HCT116 (cell line): ENCODE results near the gene KPNB1. TPM values are rescaled to one million over a fixed set of nuclear protein-coding genes. Genes with fewer than 3 reads are reported as not detected.

Experiments used
- ATAC-seq: fragments of 200-7000 bp; cut with Tn5 transposase; 2 replicates; pipeline ENCODE4 v1.9.1; 2020; ENCODE audit warnings: mild to moderate bottlenecking, moderate library complexity
- BruUV-seq: library from RNA; stranded (reverse); fragments of 400-500 nt; replicated peaks from 2 replicates; lab custom pipeline; 2021; lab: Mats Ljungman, UMichigan
- CTCF ChIA-PET: fragments of 300-600 bp; sonication (Branson Sonifier 250); formaldehyde crosslinking; loops from one replicate; lab custom pipeline; 2021; ENCODE audit warnings: antibody characterized with exemption; lab: Charles Lee
- POLR2A ChIA-PET: fragments of 300-600, 350-600 bp; sonication (Branson Sonifier 250); formaldehyde crosslinking; loops from one replicate; lab custom pipeline; 2021; ENCODE audit warnings: antibody characterized with exemption; lab: Charles Lee
- RAD21 ChIA-PET, 2 experiments: fragments of 300-600 bp; sonication (Branson Sonifier 250); formaldehyde crosslinking; loops; one replicate each; lab custom pipeline; 2023; ENCODE audit warnings: low total read pairs in 2 of 2; ENCODE audit not compliant: uncharacterized antibody in 2 of 2, unreplicated experiment in 2 of 2, low non-redundant PET in 1 of 2; lab: Charles Lee
- DNase-seq: peaks from one replicate; pipeline ENCODE4 v3.0.0-alpha.2; 2010; ENCODE audit warnings: low read depth, low spot score
- H2AFZ ChIP-seq: fragments of 200-600 bp; shearing (Covaris generic), sonication (generic); 2 replicates; pipeline ENCODE4 v1.6.1; 2017; ENCODE audit warnings: low read depth, mixed run types, mixed read lengths, antibody characterized with exemption, low read length; ENCODE audit not compliant: poor library complexity, severe bottlenecking
- H3K27ac ChIP-seq: 2 replicates; pipeline ENCODE4 v1.5.1; 2012; ENCODE audit warnings: low read depth, low read length
- H3K27me3 ChIP-seq: fragments of 200-600 bp; sonication (generic); 2 replicates; pipeline ENCODE4 v1.6.1; 2016; ENCODE audit warnings: mixed run types, low read length, mixed read lengths; ENCODE audit not compliant: insufficient read depth
- H3K36me3 ChIP-seq, 2 experiments: fragments of 200-500 bp in 1 of 2; fragments of 200-600 bp in 1 of 2; sonication (Bioruptor generic) in 1 of 2; sonication (generic) in 1 of 2; 2 replicates each; pipeline versions ENCODE4 v1.5.1 to v1.6.1; 2014 to 2016; ENCODE audit warnings: low read length in 2 of 2, inconsistent platforms in 1 of 2, mixed read lengths in 1 of 2, mixed run types in 1 of 2; ENCODE audit not compliant: insufficient read depth in 2 of 2, control insufficient read depth in 1 of 2
- H3K4me1 ChIP-seq, 2 experiments: fragments of 200-600 bp in 1 of 2; sonication (generic) in 1 of 2; 2 replicates each; pipeline versions ENCODE4 v1.5.1 to v1.6.1; 2012 to 2017; ENCODE audit warnings: low read length in 2 of 2, inconsistent platforms in 1 of 2, mild to moderate bottlenecking in 1 of 2, mixed read lengths in 1 of 2, mixed run types in 1 of 2, moderate library complexity in 1 of 2; ENCODE audit not compliant: insufficient read depth in 2 of 2, control insufficient read depth in 1 of 2
- H3K4me2 ChIP-seq: fragments of 200-600 bp; sonication (generic); 2 replicates; pipeline ENCODE4 v1.6.1; 2017; ENCODE audit warnings: mixed run types, low read length, mixed read lengths
- H3K4me3 ChIP-seq, 2 experiments: fragments of 200-600 bp in 1 of 2; sonication (generic) in 1 of 2; replicated peaks in 1 of 2; 2 replicates each; pipeline ENCODE4 v1.5.1; 2011 to 2016; ENCODE audit warnings: low read length in 2 of 2, control low read depth in 1 of 2, low read depth in 1 of 2, mild to moderate bottlenecking in 1 of 2, mixed read lengths in 1 of 2, mixed run types in 1 of 2
- H3K79me2 ChIP-seq: fragments of 200-600 bp; sonication (generic); 2 replicates; pipeline ENCODE4 v1.6.1; 2017; ENCODE audit warnings: mild to moderate bottlenecking, mixed run types, low read length, moderate library complexity, mixed read lengths; ENCODE audit not compliant: insufficient read depth
- H3K9ac ChIP-seq: fragments of 200-600 bp; sonication (generic); 2 replicates; pipeline ENCODE4 v1.6.1; 2016; ENCODE audit warnings: low read length, mixed read lengths
- H3K9me2 ChIP-seq: fragments of 200-600 bp; sonication (generic), shearing (Covaris generic); 2 replicates; pipeline ENCODE4 v1.6.1; 2017; ENCODE audit warnings: mixed run types, mild to moderate bottlenecking, moderate library complexity; ENCODE audit not compliant: insufficient read depth
- H3K9me3 ChIP-seq, 2 experiments: fragments of 200-500 bp in 1 of 2; fragments of 200-600 bp in 1 of 2; sonication (Bioruptor generic) in 1 of 2; sonication (generic) in 1 of 2; 2 replicates each; pipeline ENCODE4 v1.6.1; 2014 to 2017; ENCODE audit warnings: low read length in 2 of 2, mixed read lengths in 2 of 2, inconsistent platforms in 1 of 2, low read depth in 1 of 2, mild to moderate bottlenecking in 1 of 2, mixed run types in 1 of 2, moderate library complexity in 1 of 2; ENCODE audit not compliant: control insufficient read depth in 1 of 2, insufficient read depth in 1 of 2
- H4K20me1 ChIP-seq: fragments of 200-600 bp; sonication (generic), shearing (Covaris generic); 2 replicates; pipeline ENCODE4 v1.6.1; 2017; ENCODE audit warnings: mixed run types, mild to moderate bottlenecking, moderate library complexity; ENCODE audit not compliant: insufficient read depth
- CEBPB ChIP-seq: IDR thresholded peaks from 2 replicates; pipeline ENCODE4 v1.6.1; 2012; ENCODE audit warnings: low read depth
- EGR1 ChIP-seq: IDR thresholded peaks from 2 replicates; pipeline ENCODE4 v1.6.1; 2012; ENCODE audit warnings: low read depth
- ELF1 ChIP-seq: IDR thresholded peaks from 2 replicates; pipeline ENCODE4 v1.6.1; 2012; ENCODE audit warnings: low read depth, borderline replicate concordance
- EZH2phosphoT487 ChIP-seq: fragments of 200-600 bp; IDR thresholded peaks from 2 replicates; pipeline ENCODE4 v1.6.1; 2018; ENCODE audit warnings: antibody characterized with exemption, borderline replicate concordance
- FOSL1 ChIP-seq: IDR thresholded peaks from 2 replicates; pipeline ENCODE4 v1.6.1; 2012; ENCODE audit warnings: low read depth
- JUND ChIP-seq: IDR thresholded peaks from 2 replicates; pipeline ENCODE4 v1.6.1; 2012
- POLR2A ChIP-seq: IDR thresholded peaks from 2 replicates; pipeline ENCODE4 v1.7.0; 2011; ENCODE audit warnings: borderline replicate concordance; ENCODE audit not compliant: insufficient read depth, insufficient read length; ENCODE audit errors: extremely low read depth
- POLR2AphosphoS5 ChIP-seq: IDR thresholded peaks from 2 replicates; pipeline ENCODE4 v1.6.1; 2011; ENCODE audit warnings: mild to moderate bottlenecking, low read depth, low read length, moderate library complexity
- RAD21 ChIP-seq: IDR thresholded peaks from 2 replicates; pipeline ENCODE4 v1.6.1; 2012; ENCODE audit warnings: low read depth, mild to moderate bottlenecking
- SIN3A ChIP-seq: IDR thresholded peaks from 2 replicates; pipeline ENCODE4 v1.6.1; 2012; ENCODE audit warnings: low read depth
- SP1 ChIP-seq: IDR thresholded peaks from 2 replicates; pipeline ENCODE4 v1.6.1; 2012; ENCODE audit warnings: low read depth
- SRF ChIP-seq: IDR thresholded peaks from 2 replicates; pipeline ENCODE4 v1.6.1; 2012; ENCODE audit warnings: low read depth
- TCF7L2 ChIP-seq: IDR thresholded peaks from 2 replicates; pipeline ENCODE4 v1.7.0; 2011; ENCODE audit warnings: borderline replicate concordance, inconsistent platforms; ENCODE audit not compliant: insufficient read depth, insufficient read length; ENCODE audit errors: extremely low read depth
- YY1 ChIP-seq: IDR thresholded peaks from 2 replicates; pipeline ENCODE4 v1.6.1; 2011; ENCODE audit warnings: low read length, low read depth, moderate library complexity, mild to moderate bottlenecking; ENCODE audit not compliant: insufficient replicate concordance; ENCODE audit errors: extremely low read depth
- ZFX ChIP-seq: fragments of 450-650 bp; IDR thresholded peaks from 2 replicates; pipeline ENCODE4 v1.6.1; 2017
- ZNF274 ChIP-seq: fragments of 200-500 bp; sonication (Bioruptor generic); IDR thresholded peaks from 2 replicates; pipeline ENCODE4 v1.6.1; 2014; ENCODE audit warnings: mild to moderate bottlenecking, low read depth, low read length, inconsistent platforms
- intact Hi-C: fragments of 100-400 bp; cut with micrococcal nuclease; formaldehyde crosslinking; loops from 2 replicates; pipeline ENCODE4 v1.10.0; 2022
- total RNA-seq: library from RNA; stranded (reverse); gene quantifications from one replicate; pipeline ENCODE4 v1.2.1, GENCODE V29; 2021; ENCODE audit not compliant: unreplicated experiment
- TF ChIP-seq, protein P1 (sequence below): IDR thresholded peaks from 2 replicates; pipeline ENCODE4 v1.6.1; 2012; ENCODE audit warnings: low read depth
- TF ChIP-seq, protein P2 (sequence below): IDR thresholded peaks from 2 replicates; pipeline ENCODE4 v1.6.1; 2011; ENCODE audit warnings: mild to moderate bottlenecking, low read length, moderate library complexity; ENCODE audit not compliant: insufficient replicate concordance; ENCODE audit errors: extremely low read depth
- TF ChIP-seq, protein P3 (sequence below), 3 experiments: fragments of 200-600 bp in 1 of 3; sonication (generic) in 1 of 3; IDR thresholded peaks in 2 of 3; conservative IDR thresholded peaks in 1 of 3; 2 replicates each; pipeline ENCODE4 v1.5.1; 2012 to 2017; ENCODE audit warnings: low read depth in 2 of 3, low read length in 2 of 3, antibody characterized with exemption in 1 of 3, borderline replicate concordance in 1 of 3, control low read depth in 1 of 3, mild to moderate bottlenecking in 1 of 3, mixed read lengths in 1 of 3, mixed run types in 1 of 3, moderate library complexity in 1 of 3; ENCODE audit not compliant: insufficient read depth in 1 of 3

Gene KPNB1
- total RNA-seq, 1 experiment from 2014 or later = 526 TPM

DNA sequence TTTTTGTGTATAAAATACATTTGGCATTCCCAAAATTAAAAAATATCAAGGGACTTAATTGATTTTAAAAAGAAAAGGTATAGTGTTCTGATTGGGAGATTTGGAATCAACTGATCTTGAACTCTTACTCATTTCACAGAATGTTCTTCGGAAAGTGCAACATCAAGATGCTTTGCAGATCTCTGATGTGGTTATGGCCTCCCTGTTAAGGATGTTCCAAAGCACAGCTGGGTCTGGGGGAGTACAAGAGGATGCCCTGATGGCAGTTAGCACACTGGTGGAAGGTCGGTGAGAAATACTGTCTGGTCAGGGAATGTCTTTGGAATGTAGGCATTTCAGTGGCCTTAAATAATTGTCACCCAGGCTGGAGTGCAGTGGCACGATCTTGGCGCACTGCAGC, 24.8 kb downstream of the KPNB1 start:
- POLR2A ChIA-PET = no interaction called here
- no peaks in the 10 kb centered on the region for H3K9me3 ChIP-seq
- H3K4me1 ChIP-seq = no peaks in the 10 kb centered on the region
- H3K27me3 ChIP-seq = no peaks in the 10 kb centered on the region
- no peaks in the 10 kb centered on the region for H3K9me2 ChIP-seq
- RAD21 ChIA-PET = no interaction called here
- H3K4me2 ChIP-seq = no peak overlapping the region
- H3K79me2 ChIP-seq = peaks cover 95% of the 10 kb centered on the region
- H3K9ac ChIP-seq = no peak overlapping the region
- DNase-seq (no peak), ATAC-seq (no peak; the same call in 1 of the 2 replicates)
- peaks cover 38% of the 10 kb centered on the region; the same call in 1 of the 2 replicates for H4K20me1 ChIP-seq
- intact Hi-C loops = no loop called here
- CTCF ChIA-PET = no interaction called here
- TF ChIP-seq EZH2phosphoT487 = no peak
- no peak for TF ChIP-seq ELF1
- TF ChIP-seq, protein P1, sequence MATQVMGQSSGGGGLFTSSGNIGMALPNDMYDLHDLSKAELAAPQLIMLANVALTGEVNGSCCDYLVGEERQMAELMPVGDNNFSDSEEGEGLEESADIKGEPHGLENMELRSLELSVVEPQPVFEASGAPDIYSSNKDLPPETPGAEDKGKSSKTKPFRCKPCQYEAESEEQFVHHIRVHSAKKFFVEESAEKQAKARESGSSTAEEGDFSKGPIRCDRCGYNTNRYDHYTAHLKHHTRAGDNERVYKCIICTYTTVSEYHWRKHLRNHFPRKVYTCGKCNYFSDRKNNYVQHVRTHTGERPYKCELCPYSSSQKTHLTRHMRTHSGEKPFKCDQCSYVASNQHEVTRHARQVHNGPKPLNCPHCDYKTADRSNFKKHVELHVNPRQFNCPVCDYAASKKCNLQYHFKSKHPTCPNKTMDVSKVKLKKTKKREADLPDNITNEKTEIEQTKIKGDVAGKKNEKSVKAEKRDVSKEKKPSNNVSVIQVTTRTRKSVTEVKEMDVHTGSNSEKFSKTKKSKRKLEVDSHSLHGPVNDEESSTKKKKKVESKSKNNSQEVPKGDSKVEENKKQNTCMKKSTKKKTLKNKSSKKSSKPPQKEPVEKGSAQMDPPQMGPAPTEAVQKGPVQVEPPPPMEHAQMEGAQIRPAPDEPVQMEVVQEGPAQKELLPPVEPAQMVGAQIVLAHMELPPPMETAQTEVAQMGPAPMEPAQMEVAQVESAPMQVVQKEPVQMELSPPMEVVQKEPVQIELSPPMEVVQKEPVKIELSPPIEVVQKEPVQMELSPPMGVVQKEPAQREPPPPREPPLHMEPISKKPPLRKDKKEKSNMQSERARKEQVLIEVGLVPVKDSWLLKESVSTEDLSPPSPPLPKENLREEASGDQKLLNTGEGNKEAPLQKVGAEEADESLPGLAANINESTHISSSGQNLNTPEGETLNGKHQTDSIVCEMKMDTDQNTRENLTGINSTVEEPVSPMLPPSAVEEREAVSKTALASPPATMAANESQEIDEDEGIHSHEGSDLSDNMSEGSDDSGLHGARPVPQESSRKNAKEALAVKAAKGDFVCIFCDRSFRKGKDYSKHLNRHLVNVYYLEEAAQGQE = no peak
- TF ChIP-seq YY1 = no peak
- TF ChIP-seq, protein P2, sequence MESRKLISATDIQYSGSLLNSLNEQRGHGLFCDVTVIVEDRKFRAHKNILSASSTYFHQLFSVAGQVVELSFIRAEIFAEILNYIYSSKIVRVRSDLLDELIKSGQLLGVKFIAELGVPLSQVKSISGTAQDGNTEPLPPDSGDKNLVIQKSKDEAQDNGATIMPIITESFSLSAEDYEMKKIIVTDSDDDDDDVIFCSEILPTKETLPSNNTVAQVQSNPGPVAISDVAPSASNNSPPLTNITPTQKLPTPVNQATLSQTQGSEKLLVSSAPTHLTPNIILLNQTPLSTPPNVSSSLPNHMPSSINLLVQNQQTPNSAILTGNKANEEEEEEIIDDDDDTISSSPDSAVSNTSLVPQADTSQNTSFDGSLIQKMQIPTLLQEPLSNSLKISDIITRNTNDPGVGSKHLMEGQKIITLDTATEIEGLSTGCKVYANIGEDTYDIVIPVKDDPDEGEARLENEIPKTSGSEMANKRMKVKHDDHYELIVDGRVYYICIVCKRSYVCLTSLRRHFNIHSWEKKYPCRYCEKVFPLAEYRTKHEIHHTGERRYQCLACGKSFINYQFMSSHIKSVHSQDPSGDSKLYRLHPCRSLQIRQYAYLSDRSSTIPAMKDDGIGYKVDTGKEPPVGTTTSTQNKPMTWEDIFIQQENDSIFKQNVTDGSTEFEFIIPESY = no peak
- no peak for TF ChIP-seq SRF
- no peak for TF ChIP-seq EGR1
- no peak for TF ChIP-seq CEBPB
- no peak for TF ChIP-seq JUND
- TF ChIP-seq SP1 = no peak
- no peak for TF ChIP-seq FOSL1
- no peak for TF ChIP-seq POLR2A
- no peak for TF ChIP-seq ZFX
- TF ChIP-seq POLR2AphosphoS5 = no peak
- no peak for TF ChIP-seq RAD21
- no peak for TF ChIP-seq SIN3A
- TF ChIP-seq, protein P3, sequence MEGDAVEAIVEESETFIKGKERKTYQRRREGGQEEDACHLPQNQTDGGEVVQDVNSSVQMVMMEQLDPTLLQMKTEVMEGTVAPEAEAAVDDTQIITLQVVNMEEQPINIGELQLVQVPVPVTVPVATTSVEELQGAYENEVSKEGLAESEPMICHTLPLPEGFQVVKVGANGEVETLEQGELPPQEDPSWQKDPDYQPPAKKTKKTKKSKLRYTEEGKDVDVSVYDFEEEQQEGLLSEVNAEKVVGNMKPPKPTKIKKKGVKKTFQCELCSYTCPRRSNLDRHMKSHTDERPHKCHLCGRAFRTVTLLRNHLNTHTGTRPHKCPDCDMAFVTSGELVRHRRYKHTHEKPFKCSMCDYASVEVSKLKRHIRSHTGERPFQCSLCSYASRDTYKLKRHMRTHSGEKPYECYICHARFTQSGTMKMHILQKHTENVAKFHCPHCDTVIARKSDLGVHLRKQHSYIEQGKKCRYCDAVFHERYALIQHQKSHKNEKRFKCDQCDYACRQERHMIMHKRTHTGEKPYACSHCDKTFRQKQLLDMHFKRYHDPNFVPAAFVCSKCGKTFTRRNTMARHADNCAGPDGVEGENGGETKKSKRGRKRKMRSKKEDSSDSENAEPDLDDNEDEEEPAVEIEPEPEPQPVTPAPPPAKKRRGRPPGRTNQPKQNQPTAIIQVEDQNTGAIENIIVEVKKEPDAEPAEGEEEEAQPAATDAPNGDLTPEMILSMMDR (IDR thresholded peaks at IDR 0.05 in 2 of 3, conservative IDR thresholded peaks at IDR 0.05 in 1 of 3; ENCODE audit: borderline replicate concordance in 1 of 3, insufficient read depth in 1 of 3, low read depth in 2 of 3, low read length in 2 of 3) = no peak
- no peak for TF ChIP-seq TCF7L2
- TF ChIP-seq ZNF274 = no peak
- no peak overlapping the region for H3K4me3 ChIP-seq
- no peak overlapping the region for H3K27ac ChIP-seq
- BruUV-seq = no TSS peak
- H2AFZ ChIP-seq = no peak overlapping the region
- peaks cover 95 to 98% of the 10 kb centered on the region in 2 experiments for H3K36me3 ChIP-seq
